A549 (cell line): ENCODE data around the gene MFN2.

Experiments
- HEYL ChIP-seq: fragments of 250-450 bp; sonication (Bioruptor Pico); IDR thresholded peaks from 2 replicates; pipeline ENCODE4 v1.8.0; 2021; ENCODE audit warnings: mild to moderate bottlenecking, moderate library complexity
- POLR2A ChIP-seq: IDR thresholded peaks from 2 replicates; pipeline ENCODE4 v1.6.1; 2012; ENCODE audit warnings: mild to moderate bottlenecking, low read length
- ZSCAN20 ChIP-seq: fragments of 250-450 bp; sonication (Bioruptor Pico); IDR thresholded peaks from 2 replicates; pipeline ENCODE4 v1.8.0; 2022; ENCODE audit warnings: mild to moderate bottlenecking, moderate library complexity
- TF ChIP-seq, protein P1 (sequence below): fragments of >200 bp; sonication (Bioruptor Twin); formaldehyde crosslinking; IDR thresholded peaks from 3 replicates; pipeline ENCODE4 v1.5.1; 2016
- TF ChIP-seq, protein P2 (sequence below): fragments of 200-600 bp; sonication (generic); IDR thresholded peaks from 2 replicates; pipeline ENCODE4 v1.6.1; 2016; ENCODE audit warnings: antibody characterized with exemption, mild to moderate bottlenecking, moderate library complexity
- TF ChIP-seq, protein P3 (sequence below): fragments of >200 bp; sonication (Bioruptor Twin); formaldehyde crosslinking; IDR thresholded peaks from 2 replicates; pipeline ENCODE4 v1.6.1; 2016

GRCh38 chr1:11944358-11944931, 35.8 kb upstream of the MFN2 start:
- TF ChIP-seq, protein P1, sequence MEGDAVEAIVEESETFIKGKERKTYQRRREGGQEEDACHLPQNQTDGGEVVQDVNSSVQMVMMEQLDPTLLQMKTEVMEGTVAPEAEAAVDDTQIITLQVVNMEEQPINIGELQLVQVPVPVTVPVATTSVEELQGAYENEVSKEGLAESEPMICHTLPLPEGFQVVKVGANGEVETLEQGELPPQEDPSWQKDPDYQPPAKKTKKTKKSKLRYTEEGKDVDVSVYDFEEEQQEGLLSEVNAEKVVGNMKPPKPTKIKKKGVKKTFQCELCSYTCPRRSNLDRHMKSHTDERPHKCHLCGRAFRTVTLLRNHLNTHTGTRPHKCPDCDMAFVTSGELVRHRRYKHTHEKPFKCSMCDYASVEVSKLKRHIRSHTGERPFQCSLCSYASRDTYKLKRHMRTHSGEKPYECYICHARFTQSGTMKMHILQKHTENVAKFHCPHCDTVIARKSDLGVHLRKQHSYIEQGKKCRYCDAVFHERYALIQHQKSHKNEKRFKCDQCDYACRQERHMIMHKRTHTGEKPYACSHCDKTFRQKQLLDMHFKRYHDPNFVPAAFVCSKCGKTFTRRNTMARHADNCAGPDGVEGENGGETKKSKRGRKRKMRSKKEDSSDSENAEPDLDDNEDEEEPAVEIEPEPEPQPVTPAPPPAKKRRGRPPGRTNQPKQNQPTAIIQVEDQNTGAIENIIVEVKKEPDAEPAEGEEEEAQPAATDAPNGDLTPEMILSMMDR, result no peak
- TF ChIP-seq POLR2A, result no peak
- TF ChIP-seq, protein P2, sequence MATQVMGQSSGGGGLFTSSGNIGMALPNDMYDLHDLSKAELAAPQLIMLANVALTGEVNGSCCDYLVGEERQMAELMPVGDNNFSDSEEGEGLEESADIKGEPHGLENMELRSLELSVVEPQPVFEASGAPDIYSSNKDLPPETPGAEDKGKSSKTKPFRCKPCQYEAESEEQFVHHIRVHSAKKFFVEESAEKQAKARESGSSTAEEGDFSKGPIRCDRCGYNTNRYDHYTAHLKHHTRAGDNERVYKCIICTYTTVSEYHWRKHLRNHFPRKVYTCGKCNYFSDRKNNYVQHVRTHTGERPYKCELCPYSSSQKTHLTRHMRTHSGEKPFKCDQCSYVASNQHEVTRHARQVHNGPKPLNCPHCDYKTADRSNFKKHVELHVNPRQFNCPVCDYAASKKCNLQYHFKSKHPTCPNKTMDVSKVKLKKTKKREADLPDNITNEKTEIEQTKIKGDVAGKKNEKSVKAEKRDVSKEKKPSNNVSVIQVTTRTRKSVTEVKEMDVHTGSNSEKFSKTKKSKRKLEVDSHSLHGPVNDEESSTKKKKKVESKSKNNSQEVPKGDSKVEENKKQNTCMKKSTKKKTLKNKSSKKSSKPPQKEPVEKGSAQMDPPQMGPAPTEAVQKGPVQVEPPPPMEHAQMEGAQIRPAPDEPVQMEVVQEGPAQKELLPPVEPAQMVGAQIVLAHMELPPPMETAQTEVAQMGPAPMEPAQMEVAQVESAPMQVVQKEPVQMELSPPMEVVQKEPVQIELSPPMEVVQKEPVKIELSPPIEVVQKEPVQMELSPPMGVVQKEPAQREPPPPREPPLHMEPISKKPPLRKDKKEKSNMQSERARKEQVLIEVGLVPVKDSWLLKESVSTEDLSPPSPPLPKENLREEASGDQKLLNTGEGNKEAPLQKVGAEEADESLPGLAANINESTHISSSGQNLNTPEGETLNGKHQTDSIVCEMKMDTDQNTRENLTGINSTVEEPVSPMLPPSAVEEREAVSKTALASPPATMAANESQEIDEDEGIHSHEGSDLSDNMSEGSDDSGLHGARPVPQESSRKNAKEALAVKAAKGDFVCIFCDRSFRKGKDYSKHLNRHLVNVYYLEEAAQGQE, result no peak
- TF ChIP-seq, protein P3, sequence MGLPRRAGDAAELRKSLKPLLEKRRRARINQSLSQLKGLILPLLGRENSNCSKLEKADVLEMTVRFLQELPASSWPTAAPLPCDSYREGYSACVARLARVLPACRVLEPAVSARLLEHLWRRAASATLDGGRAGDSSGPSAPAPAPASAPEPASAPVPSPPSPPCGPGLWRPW, result no peak
- no peak for TF ChIP-seq ZSCAN20 (CRISPR knock-in tag)
- no peak for TF ChIP-seq HEYL (CRISPR knock-in tag)
